ENCODE results near the gene JAKMIP2.
"Not testable (repeated sequence)": the region's sequence is repeated elsewhere in the genome, so short reads cannot be mapped to it uniquely, and the experiment has no call there.

The JAKMIP2 gene

GRCh38 chr5:147601652-147602051, 180.9 kb downstream of the JAKMIP2 start:
- DNase-seq (ENCODE audit: low spot score) = no peak

DNA sequence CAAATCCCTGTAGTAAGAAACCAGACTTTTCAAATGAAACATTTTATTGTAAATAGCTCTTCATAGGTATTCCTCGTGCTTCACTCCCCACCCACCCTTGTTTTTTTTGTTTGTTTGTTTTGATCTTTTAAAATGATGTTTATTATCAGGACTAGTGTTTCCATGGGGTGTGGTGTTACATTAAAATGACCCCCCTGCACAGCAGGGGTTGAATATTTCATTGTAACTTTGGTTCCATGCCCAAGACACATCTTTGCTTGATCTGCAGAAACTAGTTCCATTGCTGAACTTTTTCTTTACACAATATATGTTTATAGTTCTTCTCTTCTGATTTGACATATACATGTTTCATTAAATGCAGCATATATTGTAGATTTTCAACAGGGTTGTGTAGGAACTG, 191.4 kb downstream of the JAKMIP2 start:
- no peak for DNase-seq (ENCODE audit: low spot score)

DNA sequence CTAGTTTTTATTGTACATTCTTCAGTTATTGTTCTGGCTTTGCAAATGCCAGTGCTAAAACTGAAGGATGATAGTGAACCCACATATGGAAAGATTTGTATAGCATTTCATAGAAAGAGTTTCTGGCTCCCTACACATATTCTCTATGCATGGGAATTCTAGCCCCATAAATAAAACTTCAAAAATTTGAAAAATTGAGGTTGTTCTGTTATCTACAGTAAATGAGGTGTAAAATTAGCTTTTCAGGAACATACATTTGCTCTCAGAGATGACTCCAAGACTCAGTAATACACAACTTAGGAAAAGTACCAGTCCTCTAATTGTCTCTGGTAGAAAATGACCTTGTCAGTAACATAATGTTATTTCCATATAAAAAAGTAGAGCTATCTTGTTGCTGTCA, 192.4 kb downstream of the JAKMIP2 start:
- DNase-seq (ENCODE audit: low spot score) = no peak

DNA sequence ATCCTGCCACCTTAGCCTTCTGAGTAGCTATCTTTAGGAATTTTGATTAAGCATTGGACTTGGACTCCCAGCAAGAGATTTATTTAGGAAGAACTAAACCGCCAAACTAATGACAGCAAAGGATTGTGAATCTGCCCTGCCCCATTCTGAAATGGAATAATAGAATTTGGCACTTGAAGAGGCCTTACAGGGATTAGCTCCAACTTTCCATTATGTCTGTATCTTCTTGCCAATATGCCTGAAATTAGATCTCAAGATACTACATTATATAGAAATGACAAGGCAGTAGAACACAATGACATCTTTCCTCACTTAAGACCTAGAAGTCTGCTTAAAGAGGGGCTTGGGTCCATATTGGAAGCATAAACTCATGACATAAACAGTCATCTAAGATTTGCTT, 195.7 kb downstream of the JAKMIP2 start:
- DNase-seq (ENCODE audit: low spot score) = no peak

- no peak for DNase-seq (ENCODE audit: low spot score)
Observed at GRCh38 chr5:147586221-147586620, 196.3 kb downstream of the JAKMIP2 start.

- not testable (repeated sequence) for DNase-seq (ENCODE audit: low spot score)
Observed at GRCh38 chr5:147582272-147582671, 200.3 kb downstream of the JAKMIP2 start.

GRCh38 chr5:147580418-147580817, 202.1 kb downstream of the JAKMIP2 start:
- DNase-seq (ENCODE audit: low spot score) = not testable (repeated sequence)

DNA sequence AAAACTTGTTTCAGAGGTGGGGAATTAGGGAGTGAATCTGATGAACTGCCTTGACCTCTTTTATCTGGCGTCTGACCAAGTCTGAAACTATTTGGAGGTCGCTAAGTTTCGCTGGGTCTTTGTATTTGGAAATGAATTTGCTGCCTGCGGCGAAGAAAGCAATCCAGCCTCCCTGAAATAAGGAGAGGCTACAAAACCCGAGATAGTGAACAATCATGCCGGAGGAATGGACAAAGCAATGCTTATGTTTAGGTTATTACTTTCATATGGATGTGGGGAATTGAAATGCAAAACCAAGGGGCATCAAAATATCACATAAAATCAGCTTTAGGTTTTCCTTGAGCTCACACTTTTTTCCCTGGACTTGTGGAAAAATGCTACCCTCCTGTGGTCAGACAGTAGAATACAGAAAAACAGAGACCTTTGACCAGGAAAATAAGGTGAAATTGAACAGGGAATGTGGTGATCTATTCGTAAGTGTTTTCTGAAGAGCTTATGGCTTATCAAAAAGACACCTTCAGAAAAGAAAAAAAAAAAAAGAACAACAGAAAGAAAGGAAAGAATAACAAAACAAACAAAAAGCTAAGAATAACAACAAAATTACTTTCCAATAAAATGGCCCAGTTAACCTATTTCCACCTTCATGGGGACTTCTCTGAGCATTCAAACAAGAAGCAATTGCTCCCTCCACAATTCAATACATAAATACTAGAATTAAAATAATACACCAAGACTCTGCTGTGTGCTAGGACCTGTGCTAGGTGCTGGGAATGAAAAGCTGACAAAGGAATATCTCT, 204.1 kb downstream of the JAKMIP2 start:
- DNase-seq (ENCODE audit: low spot score) = peak; percentile 21

GRCh38 chr5:147576646-147577535, 205.6 kb downstream of the JAKMIP2 start:
- no peak for DNase-seq (ENCODE audit: low spot score)

DNA sequence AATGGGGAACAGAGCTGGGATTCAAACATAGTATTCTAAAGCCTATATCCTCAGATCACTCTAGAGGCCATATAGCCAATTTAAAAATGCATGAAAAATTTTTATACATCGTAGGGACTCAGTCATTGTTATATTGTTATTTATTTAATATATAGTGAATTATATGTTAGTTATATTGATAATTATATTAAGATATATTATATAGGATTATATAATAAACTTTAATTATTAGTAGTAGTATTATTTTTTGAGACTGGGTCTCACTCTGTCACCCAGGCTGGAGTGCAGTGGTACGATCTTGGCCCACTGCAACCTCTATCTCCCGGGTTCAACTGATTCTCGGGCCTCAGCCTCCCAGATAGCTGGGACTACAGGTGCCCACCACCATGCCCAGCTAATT, 206.9 kb downstream of the JAKMIP2 start:
- DNase-seq (ENCODE audit: low spot score) = no peak

- peak; percentile 48 for DNase-seq (ENCODE audit: low spot score)
Observed at GRCh38 chr5:147573211-147573610, 209.3 kb downstream of the JAKMIP2 start.

DNA sequence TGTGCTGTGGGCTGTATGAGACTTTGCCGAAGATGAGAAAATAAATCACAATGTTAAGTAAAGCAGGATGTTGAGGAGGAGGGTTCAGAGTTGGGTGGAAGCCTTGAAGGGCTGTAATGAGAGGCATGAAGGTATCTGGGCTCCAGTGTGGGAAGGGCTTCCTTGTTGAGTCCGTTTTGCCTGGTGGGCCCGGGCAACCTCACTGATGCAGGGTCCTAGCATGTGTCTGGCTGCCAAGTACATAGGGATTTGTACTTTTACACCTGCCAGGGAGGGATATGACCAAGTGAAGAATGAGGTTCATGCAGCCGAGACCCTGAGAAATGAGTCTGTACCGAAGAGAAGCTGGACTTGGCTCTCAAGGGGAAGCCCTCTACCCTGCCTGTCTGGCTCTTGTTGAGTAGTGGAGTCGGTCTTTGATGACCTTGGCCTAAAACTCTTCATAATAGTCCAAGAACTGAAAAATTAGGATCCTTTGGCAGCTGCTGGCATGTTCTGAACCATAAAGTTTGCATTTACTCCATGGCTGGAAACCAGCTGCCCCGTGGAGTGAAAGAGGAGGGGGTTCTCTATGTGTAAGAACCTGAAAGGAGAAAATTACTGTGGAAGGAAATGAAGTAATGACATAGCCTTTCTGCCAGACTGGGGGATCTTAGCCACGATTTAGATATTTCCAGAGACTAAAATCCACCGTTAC, 213.7 kb downstream of the JAKMIP2 start:
- no peak for DNase-seq (ENCODE audit: low spot score)

- no peak for DNase-seq (ENCODE audit: low spot score)
Observed at GRCh38 chr5:147567917-147568598, 214.5 kb downstream of the JAKMIP2 start.

DNA sequence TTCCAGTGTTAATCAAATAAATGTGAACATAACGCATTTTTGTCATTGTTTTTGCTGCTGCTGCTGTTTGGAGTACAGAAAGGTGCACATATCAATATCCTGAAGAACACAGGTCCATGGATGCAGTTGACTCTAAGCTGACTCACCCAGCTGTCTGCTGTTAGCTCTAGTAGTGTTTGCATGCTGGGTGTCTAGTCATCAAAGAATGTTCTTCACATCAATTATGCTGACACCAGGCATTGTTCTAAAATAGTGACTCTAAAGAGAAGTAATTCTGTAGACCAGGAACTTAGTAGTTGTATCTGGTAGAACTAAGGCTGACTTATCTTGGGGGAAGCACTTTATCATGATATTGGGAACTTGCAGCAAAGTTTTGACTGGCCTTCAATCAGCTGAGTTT, 217.0 kb downstream of the JAKMIP2 start:
- no peak for DNase-seq (ENCODE audit: low spot score)

DNA sequence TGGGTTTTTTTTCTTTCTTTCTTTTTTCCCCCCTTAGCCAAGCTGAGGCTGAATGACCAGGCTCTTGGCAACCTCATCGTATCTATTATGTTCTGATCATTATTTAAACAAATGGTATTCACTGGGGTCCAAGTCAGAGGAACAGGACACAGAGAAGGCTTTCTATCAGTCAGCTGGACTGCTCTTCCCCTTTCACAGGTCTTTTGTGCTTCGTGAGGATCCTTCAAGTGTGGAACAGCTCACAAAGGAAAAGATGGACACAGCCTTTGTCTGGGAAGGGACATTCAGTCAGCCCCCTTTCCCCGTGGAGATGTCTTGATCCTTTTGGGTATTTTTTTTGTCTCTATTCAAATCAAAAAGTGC, 218.4 kb downstream of the JAKMIP2 start:
- DNase-seq (ENCODE audit: low spot score) = no peak

GRCh38 chr5:147563466-147564123, 218.9 kb downstream of the JAKMIP2 start:
- no peak for DNase-seq (ENCODE audit: low spot score)

- no peak for DNase-seq (ENCODE audit: low spot score)
Observed at GRCh38 chr5:147561435-147561834, 221.1 kb downstream of the JAKMIP2 start.

- DNase-seq (ENCODE audit: low spot score) = no peak
Observed at GRCh38 chr5:147560718-147561331, 221.7 kb downstream of the JAKMIP2 start.

- DNase-seq (ENCODE audit: low spot score) = no peak
Observed at GRCh38 chr5:147559749-147560148, 222.8 kb downstream of the JAKMIP2 start.

- DNase-seq (ENCODE audit: low spot score) = peak; percentile 29
Observed at GRCh38 chr5:147558826-147559225, 223.7 kb downstream of the JAKMIP2 start.

All from COLO829 (cell line).